Upper lobe of left lung (tissue), 6 donors: Measurements from ENCODE around the gene LNX2. TPM values are rescaled to one million over a fixed set of nuclear protein-coding genes. Genes with fewer than 3 reads are reported as not detected.

Experiments used
- ATAC-seq, 2 donors: fragments of 200-7000 bp; cut with Tn5 transposase; one replicate each; pipeline ENCODE4 v1.9.1; 2022; ENCODE audit warnings: mild to moderate bottlenecking in 2 of 2, moderate library complexity in 2 of 2; ENCODE audit not compliant: low FRiP score in 2 of 2
- DNase-seq, 2 donors: peaks; one replicate each; pipeline ENCODE4 v3.0.0-alpha.2; 2019 to 2020
- H3K27ac ChIP-seq, 4 donors: fragments of 200-600 bp; sonication (generic); one replicate each; pipeline ENCODE4 v1.5.1; 2016 to 2019
- H3K27me3 ChIP-seq, 4 donors: fragments of 200-600 bp; sonication (generic); one replicate each; pipeline ENCODE4 v1.5.1; 2017 to 2019
- H3K36me3 ChIP-seq, 4 donors: fragments of 200-600 bp; sonication (generic); one replicate each; pipeline ENCODE4 v1.5.1; 2016 to 2019
- H3K4me1 ChIP-seq, 4 donors: fragments of 200-600 bp; sonication (generic); one replicate each; pipeline ENCODE4 v1.5.1; 2018 to 2019
- H3K4me3 ChIP-seq, 4 donors: fragments of 200-600 bp; sonication (generic); one replicate each; pipeline ENCODE4 v1.5.1; 2017 to 2019; ENCODE audit warnings: mild to moderate bottlenecking in 2 of 4, moderate library complexity in 1 of 4
- H3K9me3 ChIP-seq, 4 donors: fragments of 200-600 bp; sonication (generic); one replicate each; pipeline ENCODE4 v1.5.1; 2018 to 2019
- CTCF ChIP-seq, 6 experiments: fragments of 450-650 bp in 4 of 6; fragments of 200-600 bp in 2 of 6; sonication (generic) in 2 of 6; IDR thresholded peaks; one replicate each; pipeline ENCODE4 v1.5.1; 2016 to 2019; ENCODE audit warnings: antibody characterized with exemption in 6 of 6
- EP300 ChIP-seq, 4 donors: sonication (generic); formaldehyde crosslinking; IDR thresholded peaks; one replicate each; pipeline ENCODE4 v1.5.1; 2017; ENCODE audit warnings: antibody characterized with exemption in 4 of 4, control low read depth in 2 of 4
- POLR2A ChIP-seq, 4 donors: fragments of 450-650 bp; IDR thresholded peaks; one replicate each; pipeline ENCODE4 v1.5.1; 2016 to 2017; ENCODE audit warnings: antibody characterized with exemption in 4 of 4, mild to moderate bottlenecking in 2 of 4
- POLR2AphosphoS5 ChIP-seq, 2 donors: sonication (generic); formaldehyde crosslinking; IDR thresholded peaks; one replicate each; pipeline ENCODE4 v1.5.1; 2017; ENCODE audit warnings: antibody characterized with exemption in 2 of 2
- WGBS, 2 donors: methylation state at CpG; one replicate each; pipeline ENCODE4 v1.1.5; 2017 to 2018; 5-methylcytosine and 5-hydroxymethylcytosine counted together
- total RNA-seq, 6 donors: library from RNA; depleted of rRNA in 4 of 6; stranded (reverse); fragments of >200 nt in 4 of 6; gene quantifications; one replicate each; pipeline versions ENCODE4 v1.1.0 to v1.2.1, GENCODE V29; 2016 to 2021
- donor health status: DM: no; HTN: no; CAD: no; lungs with moderate emphysema.
- donor health status: DM: no; HTN: yes; CAD: no; lungs with severe emphysema.

LNX2 gene
- total RNA-seq, 6 donors from 2014 or later = 20.4 to 75.3 (median 33.2) TPM

- TF ChIP-seq POLR2A (IDR thresholded peaks at IDR 0.05) = no peak
- TF ChIP-seq CTCF (IDR thresholded peaks at IDR 0.05) = peak in 5 of 6 experiments; percentile 18 to 68 (median 55)
- 0 to 2% methylated on average over 11 to 37 of the region's 47 CpGs for WGBS, 2 donors
- ATAC-seq (peak in 1 of 2 donors; percentile 41), DNase-seq (peak in 1 of 2 donors; percentile 41)
- Histone ChIP-seq H3K4me3 (peak overlapping the region; percentile 67 to 96 (median 88)), H3K27ac (peak overlapping the region; percentile 96 to 100 (median 98)), H3K36me3 (peaks cover 0 to 4% (median 0%) of the 10 kb centered on the region in 4 donors), H3K27me3 (no peaks in the 10 kb centered on the region), H3K9me3 (no peaks in the 10 kb centered on the region), H3K4me1 (peaks cover 23 to 43% (median 36%) of the 10 kb centered on the region in 4 donors)
These were observed 477 bp downstream of the LNX2 start for GRCh38 chr13:27619728-27620376.

- WGBS, 2 donors = 33 to 39% methylated on average over 10 of the region's 10 CpGs
- Histone ChIP-seq H3K36me3 (peaks cover 0 to 4% (median 0%) of the 10 kb centered on the region in 4 donors), H3K4me1 (peaks cover 23 to 39% (median 32%) of the 10 kb centered on the region in 4 donors), H3K27ac (peak overlapping the region; percentile 96 to 100 (median 98)), H3K9me3 (peaks cover 0 to 3% (median 0%) of the 10 kb centered on the region in 4 donors), H3K4me3 (peak overlapping the region; percentile 67 to 96 (median 88)), H3K27me3 (no peaks in the 10 kb centered on the region)
- no peak for ATAC-seq
- TF ChIP-seq POLR2A (IDR thresholded peaks at IDR 0.05) (peak in 3 of 4 donors; percentile 15 to 68 (median 21)), EP300 (IDR thresholded peaks at IDR 0.05) (no peak)
- DNase-seq = no peak
These were observed 1.1 kb downstream of the LNX2 start for GRCh38 chr13:27619093-27619727.

DNA sequence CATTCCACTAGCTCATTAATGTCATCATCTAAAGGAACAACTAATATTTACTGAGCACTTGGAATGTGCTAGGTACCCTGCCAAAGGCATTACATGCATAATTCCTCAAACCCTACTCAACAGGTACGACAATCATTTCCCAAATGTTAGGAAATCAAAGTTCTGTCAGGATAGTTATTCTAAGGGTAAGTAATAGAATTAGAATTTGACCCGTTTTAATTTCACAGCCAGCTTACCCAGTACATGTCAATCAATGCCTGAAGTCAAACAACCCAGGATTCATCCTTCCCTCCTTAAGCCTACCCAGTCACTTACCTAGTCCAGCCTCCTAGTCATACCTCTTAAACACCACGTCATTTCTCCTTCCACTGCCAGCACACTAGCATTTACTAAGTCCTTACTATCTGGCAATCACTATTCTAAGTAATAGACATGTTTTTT is 2.4 kb downstream of the LNX2 start:
- H3K27me3 ChIP-seq = no peaks in the 10 kb centered on the region
- H3K4me3 ChIP-seq = peak overlapping the region in 3 of 4 donors; percentile 67 to 96 (median 88)
- TF ChIP-seq EP300 (IDR thresholded peaks at IDR 0.05) = peak; percentile 59 to 100 (median 92)
- TF ChIP-seq CTCF (IDR thresholded peaks at IDR 0.05) = no peak
- TF ChIP-seq POLR2A (IDR thresholded peaks at IDR 0.05) = peak in 2 of 4 donors; percentile 13 to 23
- peak in 1 of 2 donors; percentile 66 for TF ChIP-seq POLR2AphosphoS5 (IDR thresholded peaks at IDR 0.05)
- H3K4me1 ChIP-seq = peaks cover 12 to 35% (median 20%) of the 10 kb centered on the region in 4 donors
- 73 to 81% methylated on average over 3 of the region's 3 CpGs for WGBS, 2 donors
- ATAC-seq (peak in 1 of 2 donors; percentile 79), DNase-seq (peak in 1 of 2 donors; percentile 51)
- peaks cover 0 to 4% (median 0%) of the 10 kb centered on the region in 4 donors for H3K9me3 ChIP-seq
- H3K27ac ChIP-seq = peak overlapping the region; percentile 96 to 100 (median 98)
- peaks cover 0 to under 1% (median 0%) of the 10 kb centered on the region in 4 donors for H3K36me3 ChIP-seq

GRCh38 chr13:27613628-27614027 is 6.7 kb downstream of the LNX2 start:
- DNase-seq (no peak), ATAC-seq (no peak)
- Histone ChIP-seq H3K4me3 (no peak overlapping the region), H3K27me3 (no peaks in the 10 kb centered on the region), H3K27ac (peak overlapping the region in 1 of 4 donors; percentile 31), H3K4me1 (peaks cover under 1 to 45% (median 11%) of the 10 kb centered on the region in 4 donors), H3K9me3 (peaks cover 0 to 4% (median 0%) of the 10 kb centered on the region in 4 donors), H3K36me3 (no peaks in the 10 kb centered on the region)
- 80 to 98% methylated on average over 7 of the region's 7 CpGs for WGBS, 2 donors
- TF ChIP-seq POLR2A (IDR thresholded peaks at IDR 0.05) (no peak), CTCF (IDR thresholded peaks at IDR 0.05) (no peak), EP300 (IDR thresholded peaks at IDR 0.05) (no peak), POLR2AphosphoS5 (IDR thresholded peaks at IDR 0.05) (no peak)

DNA sequence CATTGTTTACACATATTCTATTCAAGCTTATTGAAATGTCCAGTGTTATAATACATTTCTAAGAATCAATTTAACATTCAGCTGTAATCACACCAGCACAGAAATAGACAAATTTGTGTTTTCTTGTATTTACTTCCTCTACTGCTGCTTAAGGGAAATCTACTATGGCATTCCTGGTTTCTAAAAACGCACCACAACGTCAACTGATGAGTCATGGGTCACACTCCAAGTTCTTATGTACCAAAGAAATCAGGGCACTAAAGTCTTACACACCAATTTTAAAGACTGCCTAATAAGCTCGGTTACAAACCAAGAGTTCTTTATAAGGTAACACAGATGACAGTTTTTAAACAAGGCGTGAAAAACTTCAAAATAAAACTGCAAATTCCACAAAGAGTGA is 13.2 kb downstream of the LNX2 start:
- peak; percentile 43 to 51 for ATAC-seq
- H3K9me3 ChIP-seq = no peaks in the 10 kb centered on the region
- peak overlapping the region in 2 of 4 donors; percentile 10 to 19 for H3K27ac ChIP-seq
- WGBS, 2 donors = 45 to 51% methylated on average over 4 of the region's 4 CpGs
- no peaks in the 10 kb centered on the region for H3K36me3 ChIP-seq
- H3K4me1 ChIP-seq = peaks cover 12 to 47% (median 25%) of the 10 kb centered on the region in 4 donors
- peak in 1 of 2 donors; percentile 76 for DNase-seq
- TF ChIP-seq POLR2AphosphoS5 (IDR thresholded peaks at IDR 0.05) = no peak
- TF ChIP-seq EP300 (IDR thresholded peaks at IDR 0.05) = peak in 1 of 4 donors; percentile 93
- no peak overlapping the region for H3K4me3 ChIP-seq
- H3K27me3 ChIP-seq = no peaks in the 10 kb centered on the region
